HepG2 (cell line): ENCODE results near the gene PKP4. TPM values are rescaled to one million over a fixed set of nuclear protein-coding genes. Genes with fewer than 3 reads are reported as not detected.

Experiments used
- AHDC1 ChIP-seq: sonication (generic); formaldehyde crosslinking; IDR thresholded peaks from 2 replicates; pipeline ENCODE4 v1.5.1; 2020; ENCODE audit warnings: mild to moderate bottlenecking, missing genetic modification reagents, borderline replicate concordance
- LBX2 ChIP-seq: sonication (generic); formaldehyde crosslinking; IDR thresholded peaks from 2 replicates; pipeline ENCODE4 v1.5.0; 2020; ENCODE audit warnings: missing genetic modification reagents, mild to moderate bottlenecking, borderline replicate concordance
- MAF1 ChIP-seq: sonication (generic); formaldehyde crosslinking; IDR thresholded peaks from 2 replicates; pipeline ENCODE4 v1.5.0; 2020; ENCODE audit warnings: missing genetic modification reagents, borderline replicate concordance
- RXRA ChIP-seq: sonication (generic); formaldehyde crosslinking; IDR thresholded peaks from 2 replicates; pipeline ENCODE4 v1.5.1; 2020; ENCODE audit warnings: missing genetic modification reagents
- SNRNP70 ChIP-seq: fragments of 200-400 bp; formaldehyde crosslinking; IDR thresholded peaks from 2 replicates; pipeline ENCODE4 v1.6.1; 2017; ENCODE audit warnings: mild to moderate bottlenecking, low read depth, low read length, moderate library complexity
- YEATS4 ChIP-seq: sonication (generic); formaldehyde crosslinking; IDR thresholded peaks from 2 replicates; pipeline ENCODE4 v1.4.0; 2020; ENCODE audit warnings: missing genetic modification reagents, borderline replicate concordance
- ZNF121 ChIP-seq: sonication (generic); formaldehyde crosslinking; IDR thresholded peaks from 2 replicates; pipeline ENCODE4 v1.5.0; 2020; ENCODE audit warnings: mild to moderate bottlenecking, missing genetic modification reagents
- polyA plus RNA-seq, 8 experiments: library from polyadenylated mRNA; depleted of rRNA in 3 of 8; stranded (reverse) in 7 of 8; unstranded in 1 of 8; fragments of >200 nt; fragmentation: Illumina TruSeq in 4 of 8; extraction: Trizol in 4 of 8; gene quantifications; 2 replicates each; pipeline versions ENCODE4 v1.2.1 to v1.2.3, GENCODE V29; 2011 to 2016; ENCODE audit warnings: low read depth in 4 of 8, missing spikeins in 1 of 8, mixed read lengths in 1 of 8; ENCODE audit not compliant: insufficient read depth in 1 of 8
- total RNA-seq, 5 experiments: library from RNA; depleted of rRNA; stranded (reverse); fragments of >200 nt; fragmentation: Illumina TruSeq; extraction: Trizol; gene quantifications; 2 replicates each; pipeline ENCODE4 v1.2.3, GENCODE V29; 2016; ENCODE audit warnings: low read depth in 1 of 5
- TF ChIP-seq, protein P1 (sequence below): sonication (generic); formaldehyde crosslinking; conservative IDR thresholded peaks from 2 replicates; pipeline ENCODE4 v1.4.0; 2020; ENCODE audit warnings: missing genetic modification reagents

PKP4 gene
- total and polyA plus RNA-seq, 2 of the 13 experiments (the other 11 are each of a cell fraction or from before 2014, with no cell fraction given), result 80.9 to 90.5 TPM

- no peak for TF ChIP-seq SNRNP70
- TF ChIP-seq, protein P1, sequence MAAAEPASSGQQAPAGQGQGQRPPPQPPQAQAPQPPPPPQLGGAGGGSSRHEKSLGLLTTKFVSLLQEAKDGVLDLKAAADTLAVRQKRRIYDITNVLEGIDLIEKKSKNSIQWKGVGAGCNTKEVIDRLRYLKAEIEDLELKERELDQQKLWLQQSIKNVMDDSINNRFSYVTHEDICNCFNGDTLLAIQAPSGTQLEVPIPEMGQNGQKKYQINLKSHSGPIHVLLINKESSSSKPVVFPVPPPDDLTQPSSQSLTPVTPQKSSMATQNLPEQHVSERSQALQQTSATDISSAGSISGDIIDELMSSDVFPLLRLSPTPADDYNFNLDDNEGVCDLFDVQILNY (CRISPR knock-in tag), result no peak
- TF ChIP-seq ZNF121 (CRISPR knock-in tag), result no peak
- no peak for TF ChIP-seq RXRA (CRISPR knock-in tag)
- no peak for TF ChIP-seq AHDC1 (CRISPR knock-in tag)
- no peak for TF ChIP-seq MAF1 (CRISPR knock-in tag)
- TF ChIP-seq YEATS4 (CRISPR knock-in tag), result no peak
- no peak for TF ChIP-seq LBX2 (CRISPR knock-in tag)
Measured at GRCh38 chr2:158634627-158635026, 177.9 kb downstream of the PKP4 start (continued).
